ENCODE measurements around the gene TAF8. TPM values are rescaled to one million over a fixed set of nuclear protein-coding genes. Genes with fewer than 3 reads are reported as not detected.

The TAF8 gene
- total RNA-seq, 2 donors from 2014 or later = 62.9 to 77.1 TPM

DNA sequence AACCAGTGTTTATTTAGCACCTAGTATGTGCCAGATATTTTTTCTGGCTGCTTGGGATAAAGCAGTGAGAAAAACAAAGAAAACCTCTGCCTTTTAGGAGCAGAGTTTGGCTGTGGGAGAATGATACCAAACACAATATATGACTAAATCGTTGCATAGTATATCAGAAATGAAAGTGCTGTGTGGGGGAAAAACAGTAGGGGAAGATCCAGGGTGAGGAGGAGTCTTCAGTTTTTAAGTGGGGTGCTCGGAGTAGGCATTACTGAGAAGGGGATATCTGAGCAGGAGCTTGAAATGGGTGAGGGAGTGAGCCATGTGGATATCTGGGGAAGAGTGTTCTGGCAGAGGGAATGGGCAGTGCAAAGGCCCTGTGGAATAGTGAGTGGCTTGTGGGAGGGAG, 23.0 kb downstream of the TAF8 start:
- ATAC-seq (no peak), DNase-seq (ENCODE audit: low spot score in 2 of 2) (no peak)
- Mint-ChIP-seq H3K27ac (peak overlapping the region; percentile 21 to 86), H3K36me3 (no peaks in the 10 kb centered on the region), H3K9me3 (no peaks in the 10 kb centered on the region)

DNA sequence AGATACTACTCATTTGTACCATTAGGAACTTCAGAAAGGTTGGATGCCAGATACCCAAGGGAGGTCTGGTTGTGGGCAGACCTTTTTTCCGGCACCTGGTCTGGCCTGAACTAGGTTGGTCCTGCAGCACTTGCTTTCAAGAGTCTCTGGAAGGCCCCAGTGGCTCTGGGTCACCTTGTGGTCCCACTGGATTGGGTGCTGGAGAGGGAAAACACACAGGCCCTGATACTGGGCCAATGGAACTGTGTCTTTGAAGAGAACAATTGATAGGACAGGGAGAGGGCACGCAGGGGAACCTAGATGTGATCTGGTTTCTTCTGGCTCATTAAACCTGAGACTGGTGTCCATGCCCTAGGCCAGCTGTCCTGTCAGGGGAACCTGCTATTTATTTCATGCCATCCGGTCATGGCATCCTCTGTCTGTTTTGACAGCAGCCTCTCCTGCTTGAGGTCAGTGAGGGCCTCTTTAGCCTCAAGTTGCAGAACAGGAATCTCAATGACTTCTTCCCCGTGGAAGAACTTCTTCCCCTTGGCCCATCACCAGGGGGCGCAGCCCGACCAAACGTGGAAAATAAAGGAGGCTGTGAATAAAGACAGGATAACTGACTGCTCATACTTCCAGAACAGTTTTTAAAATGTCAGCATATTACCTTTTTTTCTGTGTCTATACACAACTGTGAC, 25.0 kb downstream of the TAF8 start:
- Mint-ChIP-seq H3K27ac (peak overlapping the region; percentile 17 to 31), H3K36me3 (no peaks in the 10 kb centered on the region), H3K9me3 (no peaks in the 10 kb centered on the region)
- peak in 1 of 2 donors; percentile 62 for DNase-seq (ENCODE audit: low spot score in 2 of 2)
- no peak for ATAC-seq

DNA sequence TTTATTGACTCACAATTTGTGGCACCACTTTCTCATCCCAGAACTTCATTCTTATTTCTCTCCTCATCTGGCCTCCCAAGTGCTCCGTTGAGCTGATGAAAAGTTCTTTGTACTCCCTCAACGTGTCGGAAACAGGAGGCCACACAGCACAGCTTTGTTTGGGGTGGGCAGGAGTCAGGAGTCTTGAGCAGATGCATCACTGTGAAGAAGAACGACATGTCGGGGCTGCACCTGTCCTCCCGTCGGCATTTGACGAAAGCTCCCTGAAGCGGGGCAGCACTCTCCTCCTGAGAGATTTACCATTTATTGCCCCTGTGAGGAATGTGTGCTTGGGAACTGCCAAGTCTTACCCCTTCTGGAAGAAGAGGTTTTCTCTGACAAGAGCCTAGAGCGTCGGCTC, 28.1 kb downstream of the TAF8 start:
- ATAC-seq (no peak), DNase-seq (ENCODE audit: low spot score in 2 of 2) (no peak)
- peak overlapping the region in 1 of 2 donors; percentile 72 for H3K27ac Mint-ChIP-seq
- H3K9me3 Mint-ChIP-seq = no peaks in the 10 kb centered on the region
- no peaks in the 10 kb centered on the region for H3K36me3 Mint-ChIP-seq

DNA sequence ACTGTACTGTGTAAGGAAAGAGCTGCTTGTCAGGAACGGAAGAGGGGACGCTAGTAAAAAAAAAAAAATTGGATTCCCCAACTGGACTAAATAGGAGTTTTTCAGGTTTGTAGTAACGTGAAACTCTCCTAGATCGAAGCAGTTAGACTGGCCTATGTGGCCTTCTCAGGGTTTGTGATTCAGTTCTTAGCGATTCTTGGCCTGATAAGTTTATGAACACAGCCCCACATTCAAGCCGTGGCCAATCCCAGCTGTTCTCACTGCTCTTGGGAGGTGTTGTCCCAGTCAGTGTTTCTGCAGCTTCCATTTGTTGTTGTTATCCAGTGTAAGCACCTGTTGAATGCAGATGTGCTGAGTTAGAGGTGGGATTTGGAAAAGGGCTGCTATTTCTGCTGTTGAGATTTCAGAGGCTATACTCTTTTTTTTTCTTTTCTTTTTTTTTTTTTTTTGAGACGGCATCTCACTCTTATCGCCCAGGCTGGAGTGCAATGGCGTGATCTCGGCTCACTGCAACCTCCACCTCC, 29.7 kb downstream of the TAF8 start:
- no peaks in the 10 kb centered on the region for H3K9me3 Mint-ChIP-seq
- no peak overlapping the region for H3K27ac Mint-ChIP-seq
- ATAC-seq (no peak), DNase-seq (ENCODE audit: low spot score in 2 of 2) (no peak)
- H3K36me3 Mint-ChIP-seq = no peaks in the 10 kb centered on the region

DNA sequence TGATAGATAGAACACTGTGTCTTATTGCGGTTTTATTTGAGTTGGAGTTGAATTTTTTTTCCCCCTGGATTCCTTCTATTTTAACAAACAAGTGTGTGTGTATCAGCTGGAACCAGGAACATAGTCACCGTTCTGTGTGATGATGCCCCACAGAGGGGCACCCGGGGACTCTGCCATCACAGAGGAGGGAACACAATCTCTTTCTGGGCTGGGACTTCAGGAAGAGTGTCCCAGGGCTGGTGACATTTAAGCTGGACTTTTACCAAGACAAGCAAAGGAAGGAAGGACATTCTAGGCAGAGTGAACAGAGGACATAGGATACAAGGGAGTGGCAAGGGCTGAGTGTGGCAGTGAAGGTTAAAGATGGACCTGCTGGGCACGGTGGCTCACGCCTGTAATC, 33.2 kb downstream of the TAF8 start:
- DNase-seq (ENCODE audit: low spot score in 2 of 2) (no peak), ATAC-seq (no peak)
- H3K27ac Mint-ChIP-seq = peak overlapping the region; percentile 6 to 14
- no peaks in the 10 kb centered on the region for H3K36me3 Mint-ChIP-seq
- no peaks in the 10 kb centered on the region for H3K9me3 Mint-ChIP-seq

DNA sequence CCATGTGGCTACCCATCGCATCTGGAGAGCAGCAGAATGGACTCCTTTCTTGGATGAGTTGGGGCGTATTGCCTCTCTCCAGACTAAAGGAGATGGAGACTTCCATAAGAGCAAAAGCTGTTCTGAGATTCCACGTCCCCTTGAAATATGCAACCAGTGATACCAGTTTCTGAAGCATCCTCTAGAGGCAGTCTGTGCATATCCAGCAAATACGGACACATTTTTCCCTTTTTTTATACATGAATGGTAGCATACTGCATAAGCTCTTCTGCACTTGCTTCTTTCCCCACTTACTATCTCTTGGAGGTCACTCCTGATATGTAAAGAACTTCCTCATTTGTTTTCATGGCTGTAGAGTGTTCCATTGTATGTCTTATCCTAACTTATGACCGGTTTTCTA, 34.6 kb downstream of the TAF8 start:
- Mint-ChIP-seq H3K27ac (no peak overlapping the region), H3K36me3 (no peaks in the 10 kb centered on the region), H3K9me3 (no peaks in the 10 kb centered on the region)
- ATAC-seq (no peak), DNase-seq (ENCODE audit: low spot score in 2 of 2) (no peak)

DNA sequence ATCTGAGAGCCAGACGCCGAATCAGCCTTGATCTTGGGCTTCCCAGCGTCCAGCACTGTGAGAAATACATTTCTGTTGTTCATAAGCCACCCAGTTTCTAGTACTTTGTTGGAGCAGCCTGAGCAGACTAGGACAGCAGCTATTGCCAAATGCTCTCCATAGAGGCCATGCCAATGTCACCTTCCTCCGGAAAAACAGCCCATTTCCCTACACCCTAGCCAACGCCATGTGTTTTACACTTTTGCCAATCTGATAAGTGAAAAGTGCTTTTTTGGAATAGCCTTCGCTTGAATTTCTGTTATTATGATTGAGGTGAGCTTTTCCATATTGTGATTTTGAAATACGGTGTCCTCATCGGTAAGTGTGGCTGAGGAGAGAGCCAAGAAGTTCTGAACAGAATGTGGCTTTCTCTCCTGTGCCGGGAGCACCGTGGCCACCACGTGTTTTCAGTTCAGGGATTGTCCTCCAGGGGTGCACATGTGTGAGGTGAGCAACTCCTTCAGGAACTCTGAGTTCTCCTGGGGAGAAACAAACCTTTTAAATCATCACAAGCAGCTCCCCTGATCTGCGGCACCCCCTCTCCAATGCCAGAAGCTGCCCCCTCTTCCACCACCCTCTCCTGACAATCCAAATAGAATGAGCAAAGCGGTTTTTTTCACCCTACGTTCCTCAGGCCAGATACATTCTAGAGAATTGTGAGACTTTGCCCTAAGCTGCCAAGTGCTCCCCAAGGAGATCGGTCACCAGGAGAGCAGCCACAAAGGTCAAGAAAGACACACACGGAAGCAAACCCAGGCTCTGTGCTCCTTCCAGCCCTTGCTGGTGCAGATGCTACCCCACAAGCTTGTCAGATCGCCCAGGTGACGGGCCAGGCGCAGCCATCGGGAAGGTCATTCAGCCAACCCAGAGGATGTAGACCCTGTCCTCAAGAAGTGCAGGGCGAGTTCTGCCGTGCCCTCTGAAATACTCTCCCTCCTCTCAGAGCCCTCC, 36.0 kb downstream of the TAF8 start:
- Mint-ChIP-seq H3K27ac (peak overlapping the region in 1 of 2 donors; percentile 79), H3K36me3 (no peaks in the 10 kb centered on the region), H3K9me3 (no peaks in the 10 kb centered on the region)
- ATAC-seq (no peak), DNase-seq (ENCODE audit: low spot score in 2 of 2) (no peak)

DNA sequence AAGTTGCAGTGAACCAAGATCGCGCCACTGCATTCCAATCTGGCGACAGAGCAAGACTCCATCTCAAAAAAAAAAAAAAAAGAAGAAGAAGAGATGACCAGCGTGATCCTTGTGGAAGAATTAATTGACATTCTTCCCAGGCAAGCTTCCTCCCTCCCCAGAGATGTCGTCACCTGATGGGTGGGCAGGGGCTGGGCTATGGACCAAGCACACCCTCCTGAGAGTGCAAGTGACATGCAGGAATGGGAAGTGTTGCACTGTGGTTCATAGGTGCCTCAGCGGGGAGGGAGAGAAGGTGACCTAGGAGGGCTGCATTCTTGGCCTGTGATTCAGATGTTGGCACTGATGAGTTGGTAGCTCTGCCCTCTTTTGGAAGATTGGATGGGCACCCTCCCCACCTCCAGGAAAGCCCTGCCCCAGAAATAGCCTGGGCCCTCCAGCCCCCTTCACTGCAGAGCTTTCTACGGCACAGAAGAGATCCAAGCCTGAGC, 37.8 kb downstream of the TAF8 start:
- no peaks in the 10 kb centered on the region for H3K9me3 Mint-ChIP-seq
- ATAC-seq = no peak
- DNase-seq (ENCODE audit: low spot score in 2 of 2) = no peak
- H3K36me3 Mint-ChIP-seq = no peaks in the 10 kb centered on the region
- no peak overlapping the region for H3K27ac Mint-ChIP-seq

DNA sequence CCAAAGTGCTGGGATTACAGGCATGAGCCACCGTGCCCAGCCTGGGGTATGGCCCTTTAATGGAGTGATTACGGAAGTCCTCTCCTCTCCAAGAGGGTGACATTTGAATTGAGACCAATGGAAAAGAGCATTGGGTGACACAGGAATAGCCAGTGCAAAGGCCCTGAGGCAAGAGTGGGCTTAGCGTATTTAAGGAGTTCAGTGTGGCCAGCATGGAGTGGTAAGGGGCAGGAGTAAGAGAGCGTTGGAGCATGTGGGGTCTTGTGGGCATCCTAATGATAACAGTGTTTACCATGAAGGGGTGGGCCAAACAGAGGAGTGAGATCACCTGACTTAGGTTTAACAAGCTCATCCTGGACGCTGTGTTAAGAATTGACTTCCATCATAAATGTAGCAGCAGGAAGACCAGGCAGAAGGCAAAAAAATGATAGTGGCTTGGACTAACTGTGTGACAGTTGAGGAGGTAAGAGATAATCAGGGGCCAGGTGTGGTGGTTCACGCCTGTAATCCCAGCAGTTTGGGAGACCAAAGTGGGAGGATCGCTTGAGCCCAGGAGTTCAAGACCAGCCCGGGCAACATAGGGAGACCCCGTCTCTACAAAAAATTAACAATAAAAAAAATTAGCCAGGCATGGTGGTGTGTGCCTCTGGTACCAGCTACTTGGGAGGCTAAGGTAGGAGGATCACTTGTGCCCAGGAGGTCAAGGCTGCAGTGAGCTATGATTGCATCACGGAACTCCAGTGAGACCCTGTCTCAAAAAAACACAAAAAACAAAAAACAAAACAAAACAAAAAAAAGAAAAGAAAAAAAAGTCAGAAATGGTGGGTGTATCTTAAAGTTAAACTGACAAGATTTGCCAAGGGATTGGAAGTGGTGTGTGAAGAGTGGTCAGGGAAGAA, 40.7 kb downstream of the TAF8 start:
- Mint-ChIP-seq H3K36me3 (no peaks in the 10 kb centered on the region), H3K9me3 (no peaks in the 10 kb centered on the region), H3K27ac (peak overlapping the region in 1 of 2 donors; percentile 11)
- ATAC-seq = no peak
- DNase-seq (ENCODE audit: low spot score in 2 of 2) = no peak

DNA sequence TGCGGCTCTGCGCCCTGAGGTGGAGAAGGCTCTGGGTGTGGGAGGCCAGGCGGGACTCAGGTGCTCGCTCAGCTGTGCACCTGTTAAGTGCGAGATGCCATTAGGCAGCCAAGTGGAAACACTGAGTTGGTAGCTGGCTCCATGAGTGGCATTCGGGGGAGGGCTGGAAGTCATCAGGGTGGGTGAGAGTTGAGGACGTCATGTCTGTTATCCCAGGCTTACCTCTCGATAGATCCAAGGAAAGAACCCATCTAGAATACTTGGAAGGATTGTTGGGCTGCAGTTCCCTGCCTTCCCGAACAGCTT, 41.3 kb downstream of the TAF8 start:
- no peaks in the 10 kb centered on the region for H3K36me3 Mint-ChIP-seq
- no peak for ATAC-seq

DNA sequence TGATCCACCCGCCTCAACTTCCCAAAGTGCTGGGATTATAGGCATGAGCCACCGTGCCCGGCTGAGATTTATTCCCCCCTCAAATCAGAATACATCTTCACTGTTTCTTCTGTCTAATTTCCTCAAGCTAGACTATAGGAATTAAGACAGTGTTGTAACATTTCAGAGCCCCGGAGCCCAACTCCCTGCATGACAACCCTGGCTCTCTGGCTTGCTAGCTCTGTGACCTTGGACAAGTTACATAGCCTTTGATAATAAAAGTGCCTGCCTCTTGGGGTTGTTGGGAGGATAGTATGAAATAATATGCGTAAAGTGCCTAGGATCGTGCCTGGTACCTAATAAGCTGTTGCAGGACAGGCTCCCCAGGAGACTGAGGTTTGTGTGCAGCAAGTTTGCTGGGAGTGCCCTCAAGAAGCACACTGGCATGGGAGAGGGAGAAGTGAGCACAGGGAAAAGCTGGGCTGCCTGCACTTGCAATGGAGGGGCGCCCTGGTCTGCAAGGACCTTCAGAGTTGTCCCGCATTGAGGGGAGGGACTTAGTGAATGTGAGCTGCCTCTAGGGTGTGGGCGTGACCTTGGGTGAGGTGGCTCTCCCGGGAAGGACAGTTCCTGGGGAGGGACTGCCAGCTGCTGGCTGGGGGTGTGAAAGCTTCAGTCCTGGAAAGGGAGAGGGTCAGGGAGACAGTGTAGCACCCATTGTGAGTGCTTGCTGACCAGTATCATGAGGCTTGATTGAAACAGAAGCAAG, 43.4 kb downstream of the TAF8 start:
- Mint-ChIP-seq H3K9me3 (no peaks in the 10 kb centered on the region), H3K27ac (no peak overlapping the region), H3K36me3 (no peaks in the 10 kb centered on the region)
- DNase-seq (ENCODE audit: low spot score in 2 of 2) (no peak), ATAC-seq (no peak)

More for the DNA sequence above, 41.3 kb downstream of the TAF8 start:
- no peak for DNase-seq (ENCODE audit: low spot score in 2 of 2)
- Mint-ChIP-seq H3K27ac (peak overlapping the region in 1 of 2 donors; percentile 11), H3K9me3 (no peaks in the 10 kb centered on the region)

DNA sequence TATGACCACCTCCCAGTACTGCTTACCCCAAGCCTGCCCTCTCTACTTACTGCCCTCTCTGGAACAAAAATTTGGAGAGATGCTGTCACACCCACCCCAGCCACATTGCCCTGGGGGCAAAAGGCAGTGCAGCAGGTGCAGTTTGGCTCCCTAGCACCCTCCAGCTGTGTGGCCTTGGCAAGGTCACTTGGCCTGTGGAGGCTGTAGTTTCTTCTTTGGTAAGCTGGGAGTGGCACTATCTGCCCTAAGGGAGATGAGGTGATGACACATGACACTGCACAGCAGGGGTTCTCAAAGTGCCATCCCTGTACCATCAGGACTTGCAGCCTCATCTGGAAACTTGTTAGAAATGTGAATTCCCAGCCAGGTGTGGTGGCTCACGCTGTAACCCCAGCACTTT, 44.8 kb downstream of the TAF8 start:
- H3K36me3 Mint-ChIP-seq = no peaks in the 10 kb centered on the region
- no peak overlapping the region for H3K27ac Mint-ChIP-seq
- no peaks in the 10 kb centered on the region for H3K9me3 Mint-ChIP-seq
- no peak for ATAC-seq
- no peak for DNase-seq (ENCODE audit: low spot score in 2 of 2)

DNA sequence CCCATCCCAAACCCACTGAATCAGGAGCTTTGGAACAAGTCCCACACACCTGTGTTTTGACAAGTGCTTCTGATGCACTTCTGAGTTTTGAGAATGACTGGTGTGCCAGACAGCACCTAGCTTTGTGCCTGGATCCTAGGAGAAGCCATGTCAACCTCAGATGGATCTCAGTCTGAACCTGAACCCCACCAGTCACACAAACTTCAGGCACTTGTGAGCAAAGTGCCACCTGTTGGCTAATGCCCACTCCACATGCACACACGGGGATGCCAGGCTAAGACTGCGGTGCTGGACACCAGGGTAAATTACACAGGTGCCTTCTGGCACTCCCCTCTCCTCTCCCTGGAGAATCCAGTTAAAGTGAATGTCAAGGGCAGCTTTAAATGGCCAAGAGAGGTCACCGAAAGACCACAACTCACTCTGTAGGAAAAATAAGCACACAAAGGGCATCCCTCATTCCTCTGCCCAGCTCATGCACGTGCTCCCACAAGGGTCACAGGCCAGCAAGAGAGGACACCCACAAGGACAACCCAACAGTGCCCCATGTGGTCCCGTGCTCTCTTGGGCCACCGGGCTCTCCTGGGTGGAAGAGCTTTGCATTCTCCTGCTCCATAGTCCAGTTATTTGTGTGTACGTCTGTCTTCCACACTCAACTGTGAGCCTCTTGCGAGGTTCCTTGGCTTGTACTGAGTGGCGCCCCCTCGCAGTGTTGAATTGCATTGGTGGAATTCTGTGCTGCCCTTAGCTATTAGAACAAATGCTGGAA, 45.6 kb downstream of the TAF8 start:
- Mint-ChIP-seq H3K27ac (peak overlapping the region; percentile 38 to 49), H3K9me3 (no peaks in the 10 kb centered on the region), H3K36me3 (no peaks in the 10 kb centered on the region)
- DNase-seq (ENCODE audit: low spot score in 2 of 2) (no peak), ATAC-seq (no peak)

DNA sequence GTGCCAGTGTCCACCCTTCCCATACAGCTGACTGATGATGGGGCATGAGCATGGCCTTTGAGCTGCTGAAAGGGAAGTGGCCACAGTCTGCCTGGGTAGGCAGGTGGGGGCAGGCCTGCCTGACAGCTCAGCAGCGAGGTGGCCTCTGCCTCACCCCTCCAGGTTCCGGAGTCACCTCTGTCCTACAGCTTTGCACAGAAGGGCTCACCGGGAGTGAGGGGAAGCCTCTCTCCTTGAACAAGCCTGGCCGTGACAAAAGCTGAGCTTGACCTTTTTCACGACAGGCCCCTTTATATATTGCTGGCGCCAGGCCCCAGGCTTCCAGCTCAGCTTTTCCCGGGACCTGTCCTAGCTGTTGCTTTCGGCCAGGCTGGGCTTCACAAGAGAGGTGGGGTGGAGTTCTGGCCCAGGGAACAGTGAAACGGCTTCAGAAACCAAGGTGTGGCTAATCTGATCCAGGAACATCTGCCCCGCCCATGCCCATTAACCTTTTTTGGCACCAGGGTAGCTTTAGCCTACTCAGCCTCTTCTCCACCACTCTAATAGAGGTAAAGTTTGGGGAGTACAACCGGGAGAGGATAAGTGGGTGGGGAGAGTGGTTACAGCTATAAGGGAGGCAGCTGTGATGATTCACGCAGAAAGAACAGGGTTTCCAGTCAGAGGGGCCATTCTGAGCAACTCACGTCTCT, 49.2 kb downstream of the TAF8 start:
- Mint-ChIP-seq H3K36me3 (no peaks in the 10 kb centered on the region), H3K27ac (peak overlapping the region; percentile 68 to 94), H3K9me3 (no peaks in the 10 kb centered on the region)
- peak; percentile 30 to 74 for ATAC-seq
- peak in 1 of 2 donors; percentile 18 for DNase-seq (ENCODE audit: low spot score in 2 of 2)

All from activated naive CD4-positive, alpha-beta T cell treated with anti-CD3 and anti-CD28 coated beads, Interleukin-2, amount 50 U/mL, for 72 hours (primary cell).